ENCODE measurements around the gene B3GNT3. TPM values are rescaled to one million over a fixed set of nuclear protein-coding genes. Genes with fewer than 3 reads are reported as not detected.

The B3GNT3 gene
- total and polyA plus RNA-seq, 2 of the 13 experiments (the other 11 are each of a cell fraction or from before 2014, with no cell fraction given) = 0.86 to 4.0 TPM

DNA sequence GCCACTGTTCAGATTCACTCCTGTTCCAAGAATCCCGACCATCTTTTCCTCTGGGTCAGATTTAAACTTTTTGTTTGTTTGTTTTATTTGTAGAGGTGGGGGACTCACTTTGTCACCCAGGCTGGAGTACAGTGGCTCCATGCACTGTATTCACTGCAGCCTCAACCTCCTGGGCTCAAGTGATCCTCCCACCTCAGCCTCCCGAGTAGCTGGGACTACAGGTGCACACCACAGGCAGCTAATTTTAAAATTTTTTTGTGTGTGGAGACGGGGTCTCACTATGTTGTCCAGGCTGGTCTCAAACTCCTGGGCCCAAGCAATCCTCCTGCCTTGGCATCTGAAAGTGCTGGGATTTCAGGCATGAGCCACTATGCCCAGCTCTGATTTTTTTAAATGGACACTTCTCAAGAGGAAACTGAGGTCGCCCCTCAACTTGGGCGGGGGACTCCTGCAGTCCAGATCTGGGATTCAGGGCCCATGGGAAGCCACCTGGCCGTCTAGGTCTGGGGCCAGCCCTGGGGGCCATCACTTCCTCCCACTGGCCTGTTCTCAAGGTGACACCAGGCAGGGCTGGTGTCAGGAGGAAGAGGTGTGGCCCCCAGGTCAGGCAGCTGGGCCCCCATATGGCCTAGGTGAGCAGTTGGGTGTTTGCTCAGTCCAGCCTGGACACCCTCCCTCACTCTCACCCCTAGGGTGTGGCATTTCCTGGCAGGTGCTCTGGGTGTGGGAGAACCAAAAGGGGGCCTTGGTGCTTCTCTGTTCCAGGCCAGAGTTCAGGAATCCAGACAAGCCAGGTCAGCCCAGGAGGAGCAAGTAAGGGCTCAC lies 1.3 kb downstream of the B3GNT3 start (continued):
- TF ChIP-seq, protein P1, sequence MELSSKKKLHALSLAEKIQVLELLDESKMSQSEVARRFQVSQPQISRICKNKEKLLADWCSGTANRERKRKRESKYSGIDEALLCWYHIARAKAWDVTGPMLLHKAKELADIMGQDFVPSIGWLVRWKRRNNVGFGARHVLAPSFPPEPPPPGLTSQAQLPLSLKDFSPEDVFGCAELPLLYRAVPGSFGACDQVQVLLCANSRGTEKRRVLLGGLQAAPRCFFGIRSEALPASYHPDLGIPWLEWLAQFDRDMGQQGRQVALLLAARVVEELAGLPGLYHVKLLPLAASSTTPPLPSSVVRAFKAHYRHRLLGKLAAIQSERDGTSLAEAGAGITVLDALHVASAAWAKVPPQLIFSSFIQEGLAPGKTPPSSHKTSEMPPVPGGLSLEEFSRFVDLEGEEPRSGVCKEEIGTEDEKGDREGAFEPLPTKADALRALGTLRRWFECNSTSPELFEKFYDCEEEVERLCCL (CRISPR knock-in tag; IDR thresholded peaks at IDR 0.05; ENCODE audit: borderline replicate concordance) = no peak
- TF ChIP-seq GABPA (IDR thresholded peaks at IDR 0.05; ENCODE audit: low read depth, low read length) (no peak), GABPA (CRISPR knock-in tag; IDR thresholded peaks at IDR 0.05; ENCODE audit: low read depth) (peak; percentile 61; the same call in 1 of the 2 replicates), TOE1 (CRISPR knock-in tag; IDR thresholded peaks at IDR 0.05) (no peak), CBX1 (IDR thresholded peaks at IDR 0.05; ENCODE audit: low read depth) (no peak), ZBTB21 (CRISPR knock-in tag; IDR thresholded peaks at IDR 0.05) (no peak), ZNF251 (CRISPR knock-in tag; IDR thresholded peaks at IDR 0.05) (no peak), ATM (IDR thresholded peaks at IDR 0.05; ENCODE audit: borderline replicate concordance) (no peak), TBP (CRISPR knock-in tag; IDR thresholded peaks at IDR 0.05) (no peak), HHEX (CRISPR knock-in tag; IDR thresholded peaks at IDR 0.05) (no peak), ZNF101 (CRISPR knock-in tag; IDR thresholded peaks at IDR 0.05; ENCODE audit: borderline replicate concordance, low read depth) (no peak), ZNF878 (CRISPR knock-in tag; IDR thresholded peaks at IDR 0.05) (no peak), FOSL1 (CRISPR knock-in tag; IDR thresholded peaks at IDR 0.05; ENCODE audit: borderline replicate concordance) (no peak), HMG20B (CRISPR knock-in tag; conservative IDR thresholded peaks at IDR 0.05) (no peak)
- TF ChIP-seq, protein P2, sequence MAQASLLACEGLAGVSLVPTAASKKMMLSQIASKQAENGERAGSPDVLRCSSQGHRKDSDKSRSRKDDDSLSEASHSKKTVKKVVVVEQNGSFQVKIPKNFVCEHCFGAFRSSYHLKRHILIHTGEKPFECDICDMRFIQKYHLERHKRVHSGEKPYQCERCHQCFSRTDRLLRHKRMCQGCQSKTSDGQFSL (CRISPR knock-in tag; IDR thresholded peaks at IDR 0.05) = no peak
- TF ChIP-seq, protein P3, sequence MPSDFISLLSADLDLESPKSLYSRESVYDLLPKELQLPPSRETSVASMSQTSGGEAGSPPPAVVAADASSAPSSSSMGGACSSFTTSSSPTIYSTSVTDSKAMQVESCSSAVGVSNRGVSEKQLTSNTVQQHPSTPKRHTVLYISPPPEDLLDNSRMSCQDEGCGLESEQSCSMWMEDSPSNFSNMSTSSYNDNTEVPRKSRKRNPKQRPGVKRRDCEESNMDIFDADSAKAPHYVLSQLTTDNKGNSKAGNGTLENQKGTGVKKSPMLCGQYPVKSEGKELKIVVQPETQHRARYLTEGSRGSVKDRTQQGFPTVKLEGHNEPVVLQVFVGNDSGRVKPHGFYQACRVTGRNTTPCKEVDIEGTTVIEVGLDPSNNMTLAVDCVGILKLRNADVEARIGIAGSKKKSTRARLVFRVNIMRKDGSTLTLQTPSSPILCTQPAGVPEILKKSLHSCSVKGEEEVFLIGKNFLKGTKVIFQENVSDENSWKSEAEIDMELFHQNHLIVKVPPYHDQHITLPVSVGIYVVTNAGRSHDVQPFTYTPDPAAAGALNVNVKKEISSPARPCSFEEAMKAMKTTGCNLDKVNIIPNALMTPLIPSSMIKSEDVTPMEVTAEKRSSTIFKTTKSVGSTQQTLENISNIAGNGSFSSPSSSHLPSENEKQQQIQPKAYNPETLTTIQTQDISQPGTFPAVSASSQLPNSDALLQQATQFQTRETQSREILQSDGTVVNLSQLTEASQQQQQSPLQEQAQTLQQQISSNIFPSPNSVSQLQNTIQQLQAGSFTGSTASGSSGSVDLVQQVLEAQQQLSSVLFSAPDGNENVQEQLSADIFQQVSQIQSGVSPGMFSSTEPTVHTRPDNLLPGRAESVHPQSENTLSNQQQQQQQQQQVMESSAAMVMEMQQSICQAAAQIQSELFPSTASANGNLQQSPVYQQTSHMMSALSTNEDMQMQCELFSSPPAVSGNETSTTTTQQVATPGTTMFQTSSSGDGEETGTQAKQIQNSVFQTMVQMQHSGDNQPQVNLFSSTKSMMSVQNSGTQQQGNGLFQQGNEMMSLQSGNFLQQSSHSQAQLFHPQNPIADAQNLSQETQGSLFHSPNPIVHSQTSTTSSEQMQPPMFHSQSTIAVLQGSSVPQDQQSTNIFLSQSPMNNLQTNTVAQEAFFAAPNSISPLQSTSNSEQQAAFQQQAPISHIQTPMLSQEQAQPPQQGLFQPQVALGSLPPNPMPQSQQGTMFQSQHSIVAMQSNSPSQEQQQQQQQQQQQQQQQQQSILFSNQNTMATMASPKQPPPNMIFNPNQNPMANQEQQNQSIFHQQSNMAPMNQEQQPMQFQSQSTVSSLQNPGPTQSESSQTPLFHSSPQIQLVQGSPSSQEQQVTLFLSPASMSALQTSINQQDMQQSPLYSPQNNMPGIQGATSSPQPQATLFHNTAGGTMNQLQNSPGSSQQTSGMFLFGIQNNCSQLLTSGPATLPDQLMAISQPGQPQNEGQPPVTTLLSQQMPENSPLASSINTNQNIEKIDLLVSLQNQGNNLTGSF (CRISPR knock-in tag; IDR thresholded peaks at IDR 0.05) = no peak
- TF ChIP-seq, protein P4, sequence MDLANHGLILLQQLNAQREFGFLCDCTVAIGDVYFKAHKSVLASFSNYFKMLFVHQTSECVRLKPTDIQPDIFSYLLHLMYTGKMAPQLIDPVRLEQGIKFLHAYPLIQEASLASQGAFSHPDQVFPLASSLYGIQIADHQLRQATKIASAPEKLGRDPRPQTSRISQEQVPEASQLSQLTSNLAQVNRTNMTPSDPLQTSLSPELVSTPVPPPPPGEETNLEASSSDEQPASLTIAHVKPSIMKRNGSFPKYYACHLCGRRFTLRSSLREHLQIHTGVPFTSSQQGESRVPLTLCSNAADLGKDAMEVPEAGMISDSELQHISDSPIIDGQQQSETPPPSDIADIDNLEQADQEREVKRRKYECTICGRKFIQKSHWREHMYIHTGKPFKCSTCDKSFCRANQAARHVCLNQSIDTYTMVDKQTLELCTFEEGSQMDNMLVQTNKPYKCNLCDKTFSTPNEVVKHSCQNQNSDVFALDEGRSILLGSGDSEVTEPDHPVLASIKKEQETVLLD (CRISPR knock-in tag; IDR thresholded peaks at IDR 0.05; ENCODE audit: low read depth) = no peak
- TF ChIP-seq, protein P5, sequence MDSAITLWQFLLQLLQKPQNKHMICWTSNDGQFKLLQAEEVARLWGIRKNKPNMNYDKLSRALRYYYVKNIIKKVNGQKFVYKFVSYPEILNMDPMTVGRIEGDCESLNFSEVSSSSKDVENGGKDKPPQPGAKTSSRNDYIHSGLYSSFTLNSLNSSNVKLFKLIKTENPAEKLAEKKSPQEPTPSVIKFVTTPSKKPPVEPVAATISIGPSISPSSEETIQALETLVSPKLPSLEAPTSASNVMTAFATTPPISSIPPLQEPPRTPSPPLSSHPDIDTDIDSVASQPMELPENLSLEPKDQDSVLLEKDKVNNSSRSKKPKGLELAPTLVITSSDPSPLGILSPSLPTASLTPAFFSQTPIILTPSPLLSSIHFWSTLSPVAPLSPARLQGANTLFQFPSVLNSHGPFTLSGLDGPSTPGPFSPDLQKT (CRISPR knock-in tag; IDR thresholded peaks at IDR 0.05; ENCODE audit: borderline replicate concordance) = no peak

Measured in HepG2 (cell line).